ENCODE data around the gene MAN2A1. TPM values are rescaled to one million over a fixed set of nuclear protein-coding genes. Genes with fewer than 3 reads are reported as not detected.
"Not testable (repeated sequence)": the region's sequence is repeated elsewhere in the genome, so short reads cannot be mapped to it uniquely, and the experiment has no call there.

Gene MAN2A1
- total RNA-seq, 1 donor: 19.1 TPM

DNA sequence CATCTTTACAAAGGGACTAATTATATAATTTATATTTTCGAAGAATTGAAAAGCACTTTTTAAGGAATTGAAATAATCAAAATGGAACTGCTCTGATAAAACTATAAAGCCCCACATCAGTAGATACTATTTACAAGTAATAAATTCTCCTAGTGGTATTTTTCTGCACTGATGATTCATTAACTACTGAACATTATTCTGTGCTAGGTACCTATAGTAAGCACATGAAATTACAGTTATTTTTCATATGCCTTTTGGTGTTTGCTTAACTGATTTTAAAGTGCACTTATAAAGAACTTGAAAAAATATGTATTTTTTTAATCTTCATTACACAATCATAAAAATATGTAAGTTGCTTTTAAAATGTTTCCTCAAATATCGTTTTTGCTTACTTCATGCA, 123.0 kb downstream of the MAN2A1 start:
- DNase-seq (ENCODE audit: low read depth in 2 of 3, low spot score in 2 of 3): no peak

DNA sequence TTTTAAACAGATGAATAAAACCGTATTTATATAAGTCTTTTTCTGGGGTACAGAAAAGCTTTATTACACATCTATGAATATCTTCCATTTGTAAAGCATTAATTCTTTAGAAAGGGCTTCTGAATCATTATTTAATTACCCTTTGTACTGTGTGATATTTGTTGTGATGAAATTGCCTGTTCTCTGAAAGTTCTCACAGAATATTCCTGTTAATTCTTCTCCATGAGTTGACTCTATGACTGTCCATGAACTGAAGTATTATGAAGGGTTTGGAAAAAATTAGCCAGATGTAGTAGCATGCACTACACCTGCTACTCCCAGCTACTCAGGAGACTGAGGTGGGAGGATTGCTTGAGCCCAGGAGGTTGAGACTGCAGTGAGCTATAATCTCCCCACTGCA, 127.0 kb downstream of the MAN2A1 start:
- DNase-seq (ENCODE audit: low read depth in 2 of 3, low spot score in 2 of 3): no peak

DNA sequence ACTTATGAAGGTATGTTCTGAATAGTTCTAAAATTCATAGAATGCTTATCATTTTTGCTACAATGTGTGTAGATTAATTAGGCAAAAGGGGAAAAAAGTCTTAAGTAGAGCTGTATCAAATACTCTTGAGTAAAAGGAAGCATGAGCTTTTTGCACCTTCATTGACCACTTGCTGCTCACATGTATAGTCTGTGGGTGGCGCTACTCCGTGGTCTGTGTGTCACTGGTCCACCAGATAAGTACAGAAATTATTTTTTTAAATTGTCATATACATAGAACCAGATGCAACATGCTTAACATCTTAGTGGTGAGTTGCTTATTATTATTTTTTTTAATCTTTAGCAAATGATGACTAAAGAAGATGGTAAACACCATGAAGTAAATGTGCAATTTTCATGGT, 130.2 kb downstream of the MAN2A1 start:
- DNase-seq (ENCODE audit: low read depth in 2 of 3, low spot score in 2 of 3): no peak

DNA sequence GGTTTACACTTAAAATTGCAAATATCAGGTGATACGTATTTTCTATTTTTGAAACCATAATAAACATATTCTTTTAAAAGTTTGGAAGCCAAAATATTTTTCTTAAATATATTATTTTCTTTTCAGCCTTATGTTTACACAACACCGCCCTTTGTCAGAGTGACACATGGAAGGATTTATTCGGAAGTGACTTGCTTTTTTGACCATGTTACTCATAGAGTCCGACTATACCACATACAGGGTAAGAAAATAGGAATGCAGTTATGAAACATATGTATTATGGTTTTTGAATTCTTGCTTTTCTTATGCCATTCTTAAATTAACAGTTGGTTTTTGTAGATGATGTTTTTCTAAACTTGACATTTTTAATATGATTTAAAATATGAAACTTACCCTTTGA, 133.9 kb downstream of the MAN2A1 start:
- DNase-seq (ENCODE audit: low read depth in 2 of 3, low spot score in 2 of 3): no peak

DNA sequence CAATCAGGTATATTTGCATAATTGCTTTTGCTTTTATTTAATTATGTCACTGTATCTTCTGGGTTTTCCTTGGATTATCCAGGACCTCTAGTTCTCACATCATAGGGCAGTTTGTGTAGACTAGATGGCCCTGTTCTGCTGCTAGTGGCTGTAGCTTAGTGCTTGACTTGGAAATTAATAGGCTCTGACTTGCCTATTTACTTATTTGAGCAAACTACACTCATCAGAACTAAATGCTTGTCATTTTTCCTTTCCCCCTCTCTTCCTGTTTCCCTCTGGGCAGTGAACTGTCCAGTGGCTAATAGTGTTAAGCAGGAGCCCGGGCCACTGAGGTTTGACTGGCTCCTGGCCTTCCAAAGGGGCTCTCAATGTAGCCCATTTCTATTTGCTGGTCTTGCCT, 135.7 kb downstream of the MAN2A1 start:
- DNase-seq (ENCODE audit: low read depth in 2 of 3, low spot score in 2 of 3): no peak

DNA sequence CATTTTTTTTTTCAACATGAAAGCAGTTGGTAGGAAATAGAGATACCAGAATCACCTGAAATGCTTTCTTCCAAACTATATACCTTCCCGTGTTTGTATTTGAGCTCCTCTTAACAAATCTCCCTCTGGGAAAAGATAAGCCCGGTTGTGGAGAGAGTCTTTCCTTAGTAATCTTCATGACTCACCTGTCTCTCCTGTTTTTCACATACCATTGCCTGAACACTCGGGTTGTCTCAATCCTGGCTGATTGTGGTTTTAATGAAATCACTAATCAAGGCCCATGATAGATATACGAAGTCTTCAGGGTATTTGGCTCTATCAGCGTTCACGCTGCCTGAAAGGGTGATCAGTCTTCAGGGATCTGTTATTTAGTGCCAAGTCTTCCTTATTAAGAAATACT, 136.7 kb downstream of the MAN2A1 start:
- no peak for DNase-seq (ENCODE audit: low read depth in 2 of 3, low spot score in 2 of 3)

DNA sequence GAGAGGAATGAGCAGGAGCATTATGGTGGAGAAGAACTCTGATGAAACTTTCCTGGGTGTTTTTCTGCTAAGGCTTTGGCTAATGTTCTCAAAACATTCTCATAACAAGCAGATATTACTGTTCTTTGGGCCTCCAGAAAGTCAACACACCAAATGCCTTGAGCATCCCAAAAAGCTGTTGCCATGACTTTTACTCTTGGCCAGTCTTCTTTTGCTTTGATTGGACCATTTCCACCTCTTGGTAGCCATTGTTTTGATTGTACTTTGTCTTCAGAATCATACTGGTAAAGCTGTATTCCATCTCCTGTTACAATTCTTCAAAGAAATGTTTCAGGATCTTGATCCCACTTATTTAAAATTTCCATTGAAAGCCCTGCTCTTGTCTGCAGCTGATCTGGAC, 139.6 kb downstream of the MAN2A1 start:
- DNase-seq (ENCODE audit: low read depth in 2 of 3, low spot score in 2 of 3): no peak

DNA sequence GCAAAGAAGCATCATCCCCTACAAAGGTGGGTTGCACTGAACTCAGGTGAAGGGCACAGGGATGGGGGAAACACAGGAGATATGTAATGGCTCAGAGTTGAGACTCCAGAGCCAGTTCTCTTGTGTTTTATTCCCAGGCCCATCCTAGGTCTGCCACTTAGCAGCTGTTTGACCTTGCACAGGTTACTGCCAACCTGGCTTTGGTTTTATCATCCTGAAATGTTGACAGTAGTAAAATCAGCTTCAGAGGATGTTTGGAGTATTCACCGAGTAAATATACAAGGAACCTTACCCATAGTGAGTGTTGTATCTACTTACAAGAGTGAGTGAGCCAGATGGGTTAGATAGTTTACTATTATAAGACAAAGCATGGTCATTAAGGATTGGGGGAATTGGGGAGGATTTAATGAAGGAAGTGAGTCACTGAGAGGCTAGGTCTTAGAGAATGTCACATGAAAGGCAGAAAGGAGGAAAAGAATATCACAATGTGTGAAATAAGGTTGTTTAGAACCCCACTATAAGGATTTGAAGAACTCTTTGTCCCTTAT, 141.3 kb downstream of the MAN2A1 start:
- DNase-seq (ENCODE audit: low read depth in 2 of 3, low spot score in 2 of 3): no peak

DNA sequence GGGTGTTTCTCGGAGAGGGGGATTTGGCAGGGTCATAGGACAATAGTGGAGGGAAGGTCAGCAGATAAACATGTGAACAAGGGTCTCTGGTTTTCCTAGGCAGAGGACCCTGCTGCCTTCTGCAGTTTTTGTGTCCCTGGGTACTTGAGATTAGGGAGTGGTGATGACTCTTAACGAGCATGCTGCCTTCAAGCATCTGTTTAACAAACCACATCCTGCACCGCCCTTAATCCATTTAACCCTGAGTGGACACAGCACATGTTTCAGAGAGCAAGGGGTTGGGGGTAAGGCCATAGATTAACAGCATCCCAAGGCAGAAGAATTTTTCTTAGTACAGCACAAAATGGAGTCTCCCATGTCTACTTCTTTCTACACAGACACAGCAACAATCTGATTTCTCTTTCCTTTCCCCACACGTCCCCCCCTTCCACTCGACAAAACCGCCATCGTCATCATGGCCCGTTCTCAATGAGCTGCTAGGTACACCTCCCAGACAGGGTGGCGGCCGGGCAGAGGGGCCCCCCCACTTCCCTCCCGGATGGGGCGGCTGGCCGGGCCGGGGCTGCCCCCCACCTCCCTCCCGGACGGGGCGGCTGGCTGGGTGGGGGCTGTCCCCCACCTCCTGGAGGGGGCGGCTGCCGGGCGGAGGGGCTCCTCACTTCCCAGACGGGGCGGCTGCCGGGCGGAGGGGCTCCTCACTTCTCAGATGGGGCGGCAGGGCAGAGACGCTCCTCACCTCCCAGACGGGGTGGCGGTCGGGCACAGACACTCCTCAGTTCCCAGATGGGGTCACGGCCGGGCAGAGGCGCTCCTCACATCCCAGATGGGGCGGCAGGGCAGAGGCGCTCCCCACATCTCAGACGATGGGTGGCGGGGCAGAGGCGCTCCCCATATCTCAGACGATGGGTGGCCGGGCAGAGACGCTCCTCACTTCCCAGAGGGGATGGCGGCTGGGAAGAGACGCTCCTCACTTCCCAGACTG, 142.8 kb downstream of the MAN2A1 start:
- not testable (repeated sequence) for DNase-seq (ENCODE audit: low read depth in 2 of 3, low spot score in 2 of 3)

DNA sequence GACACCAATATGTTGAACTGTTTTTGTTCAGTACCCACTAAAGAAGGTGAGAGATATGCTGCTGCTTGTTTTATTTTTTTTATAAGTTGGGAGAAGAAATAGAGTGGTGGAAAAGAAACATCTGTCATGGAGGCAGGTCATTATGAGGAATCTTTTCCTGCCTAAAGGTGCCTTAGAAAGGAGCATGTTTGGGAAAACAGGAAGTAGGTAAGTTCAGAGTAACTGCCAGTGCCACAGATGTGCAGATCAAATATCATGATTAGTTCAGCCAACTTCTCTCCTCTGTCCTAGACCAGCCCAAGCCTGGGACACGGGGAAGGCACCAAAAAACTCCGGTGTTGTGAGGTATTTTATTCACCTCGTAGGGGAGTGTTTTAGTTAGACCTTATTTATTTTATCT, 144.2 kb downstream of the MAN2A1 start:
- DNase-seq (ENCODE audit: low read depth in 2 of 3, low spot score in 2 of 3): no peak

DNA sequence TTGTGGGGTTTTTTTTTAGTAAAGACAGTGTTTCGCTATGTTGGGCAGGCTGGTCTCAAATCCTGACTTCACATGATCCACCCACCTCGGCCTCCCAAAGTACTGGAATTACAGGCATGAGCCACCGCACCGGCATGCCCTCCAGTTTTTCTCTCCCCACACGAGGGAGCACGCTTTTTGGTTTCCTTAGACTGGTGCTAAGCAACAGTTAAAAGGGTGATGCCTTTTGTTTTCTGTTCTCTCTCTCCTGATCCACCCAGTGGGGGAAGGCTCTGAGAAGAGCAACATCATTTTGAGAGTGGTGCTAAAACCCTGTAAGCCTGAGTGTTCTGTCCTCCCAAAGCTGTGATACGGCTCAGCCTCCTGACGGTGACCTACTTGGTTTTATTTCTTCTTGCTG, 146.6 kb downstream of the MAN2A1 start:
- no peak for DNase-seq (ENCODE audit: low read depth in 2 of 3, low spot score in 2 of 3)

DNA sequence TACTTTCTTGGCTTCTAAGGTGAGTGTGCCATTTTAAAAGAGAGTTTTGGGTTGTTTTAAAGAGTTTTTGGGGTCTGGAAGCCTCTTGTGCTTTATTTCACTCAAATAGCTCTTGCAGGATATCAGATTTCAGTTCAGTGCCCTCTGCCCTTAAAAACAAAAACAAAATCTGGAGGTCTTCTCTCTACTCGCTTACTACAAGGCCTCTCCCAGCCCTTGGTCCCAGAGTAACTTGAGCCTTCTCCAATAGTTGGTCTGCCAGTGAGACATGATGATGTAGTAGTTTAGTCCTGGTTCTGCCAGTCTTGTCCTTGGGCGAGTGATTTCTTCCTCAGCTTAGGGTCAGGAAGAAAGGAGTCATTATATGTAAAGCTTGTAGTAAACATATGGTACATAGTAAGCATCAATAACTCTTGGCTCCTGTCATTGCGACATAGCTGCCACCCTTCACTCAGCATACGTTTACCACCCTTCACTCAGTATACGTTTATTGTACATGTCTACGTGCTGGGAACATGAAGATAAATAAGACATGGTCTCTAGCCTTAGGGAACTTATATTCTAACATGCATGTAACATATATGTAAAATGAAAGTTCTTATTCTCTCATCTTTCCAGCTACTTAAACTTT, 147.6 kb downstream of the MAN2A1 start:
- no peak for DNase-seq (ENCODE audit: low read depth in 2 of 3, low spot score in 2 of 3)

DNA sequence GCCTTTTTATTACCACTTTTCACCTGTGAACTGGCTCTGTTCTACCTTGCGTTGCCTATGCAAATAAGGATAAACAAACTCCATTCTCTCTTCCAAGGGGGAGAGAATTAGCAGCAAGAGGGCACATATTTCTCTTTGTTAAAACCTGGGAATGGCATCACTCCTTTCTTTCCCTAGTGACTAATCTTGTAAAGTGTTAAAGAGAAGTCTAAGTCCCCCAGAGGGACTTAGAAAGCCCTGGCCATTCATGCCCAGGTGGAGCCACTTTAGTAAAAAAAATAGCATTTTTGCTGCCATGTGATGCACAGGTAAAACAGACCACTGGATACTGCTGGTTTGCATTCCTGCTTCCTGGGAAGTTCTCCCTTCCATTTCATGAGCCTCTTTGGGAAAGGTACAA, 148.4 kb downstream of the MAN2A1 start:
- no peak for DNase-seq (ENCODE audit: low read depth in 2 of 3, low spot score in 2 of 3)

DNA sequence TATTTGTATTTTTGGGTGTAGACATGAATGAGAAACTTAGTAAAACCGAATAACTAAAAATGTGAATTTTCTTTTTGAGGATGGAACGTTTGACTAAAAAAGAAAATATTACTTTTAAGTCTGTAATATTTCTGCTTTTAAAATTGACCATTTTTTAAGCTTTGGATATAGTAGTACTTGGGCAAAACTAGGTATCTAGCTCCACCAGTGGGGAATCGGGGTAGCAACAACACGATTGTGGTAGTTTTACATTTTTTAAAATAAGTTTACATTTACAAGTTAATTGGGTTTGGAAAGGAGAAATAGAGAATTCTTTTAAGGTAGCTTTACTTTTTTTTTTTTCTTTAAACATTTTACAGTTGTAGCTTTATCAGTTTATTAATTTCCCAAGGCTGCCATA, 154.4 kb downstream of the MAN2A1 start:
- no peak for DNase-seq (ENCODE audit: low read depth in 2 of 3, low spot score in 2 of 3)

DNA sequence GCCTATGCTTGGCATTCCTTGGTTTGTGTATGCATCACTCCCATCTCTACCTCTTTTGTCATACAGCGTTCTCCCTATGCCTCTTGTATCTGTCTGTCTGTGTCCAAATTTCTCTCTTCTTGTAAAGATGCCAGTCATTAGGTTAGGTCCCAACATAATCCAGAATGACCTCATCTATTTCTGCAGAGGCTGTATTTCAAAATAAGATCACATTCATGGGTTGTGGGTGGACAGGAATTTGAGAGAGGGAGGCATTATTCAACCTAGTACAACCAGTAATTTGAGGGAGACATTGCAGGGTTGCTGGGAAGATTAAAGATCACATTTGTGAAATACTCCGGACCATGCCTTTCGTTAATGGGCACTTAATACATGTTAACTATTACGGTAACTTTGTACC, 155.0 kb downstream of the MAN2A1 start:
- DNase-seq (ENCODE audit: low read depth in 2 of 3, low spot score in 2 of 3): no peak

DNA sequence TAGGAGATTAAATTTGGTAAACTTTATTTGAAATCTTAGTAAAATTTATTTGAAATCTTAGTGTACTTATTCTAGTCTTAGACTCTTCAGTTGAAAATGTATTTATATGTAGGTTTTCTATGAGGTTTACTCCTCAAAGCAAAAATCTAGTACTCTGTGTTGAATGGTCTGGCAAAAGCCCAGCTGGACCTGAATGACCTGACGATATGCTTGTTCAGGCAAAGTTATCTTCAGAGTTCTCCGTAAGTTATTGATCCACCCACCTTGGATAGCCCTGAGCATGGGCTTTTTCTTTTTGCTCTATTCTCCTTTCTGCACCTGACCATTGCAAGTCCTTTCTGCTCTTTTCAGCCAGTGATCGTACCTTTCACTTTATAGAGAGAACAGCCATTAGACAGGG, 158.4 kb downstream of the MAN2A1 start:
- no peak for DNase-seq (ENCODE audit: low read depth in 2 of 3, low spot score in 2 of 3)

DNA sequence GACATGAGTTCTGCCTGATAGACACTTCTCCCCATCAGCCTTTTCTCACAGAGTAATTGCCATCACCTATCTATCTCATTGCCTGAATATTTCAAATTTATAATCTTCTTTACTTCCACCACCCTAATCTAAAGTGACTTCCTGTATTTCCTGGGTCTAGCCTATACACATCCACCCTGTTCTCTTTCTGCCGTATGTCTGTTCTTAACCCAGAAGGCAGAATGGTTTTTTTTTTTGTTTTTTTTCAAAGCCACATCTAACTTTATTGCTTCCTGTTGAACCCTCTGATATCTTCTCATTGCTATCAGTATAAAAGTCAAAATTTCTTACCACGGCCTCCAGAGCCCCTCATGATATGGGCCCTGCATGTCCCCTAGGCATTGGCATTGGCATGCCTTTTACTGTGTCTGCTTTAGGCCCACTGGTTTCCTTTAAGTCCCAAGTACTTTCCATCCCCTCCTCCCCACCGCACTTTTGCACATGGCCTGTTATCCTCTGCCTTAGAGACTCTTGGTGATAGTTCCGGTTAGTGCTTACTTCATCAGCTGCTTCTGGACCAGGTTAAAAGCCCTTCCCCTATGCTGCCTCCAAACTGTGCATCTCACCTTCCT, 159.9 kb downstream of the MAN2A1 start:
- no peak for DNase-seq (ENCODE audit: low read depth in 2 of 3, low spot score in 2 of 3)

DNA sequence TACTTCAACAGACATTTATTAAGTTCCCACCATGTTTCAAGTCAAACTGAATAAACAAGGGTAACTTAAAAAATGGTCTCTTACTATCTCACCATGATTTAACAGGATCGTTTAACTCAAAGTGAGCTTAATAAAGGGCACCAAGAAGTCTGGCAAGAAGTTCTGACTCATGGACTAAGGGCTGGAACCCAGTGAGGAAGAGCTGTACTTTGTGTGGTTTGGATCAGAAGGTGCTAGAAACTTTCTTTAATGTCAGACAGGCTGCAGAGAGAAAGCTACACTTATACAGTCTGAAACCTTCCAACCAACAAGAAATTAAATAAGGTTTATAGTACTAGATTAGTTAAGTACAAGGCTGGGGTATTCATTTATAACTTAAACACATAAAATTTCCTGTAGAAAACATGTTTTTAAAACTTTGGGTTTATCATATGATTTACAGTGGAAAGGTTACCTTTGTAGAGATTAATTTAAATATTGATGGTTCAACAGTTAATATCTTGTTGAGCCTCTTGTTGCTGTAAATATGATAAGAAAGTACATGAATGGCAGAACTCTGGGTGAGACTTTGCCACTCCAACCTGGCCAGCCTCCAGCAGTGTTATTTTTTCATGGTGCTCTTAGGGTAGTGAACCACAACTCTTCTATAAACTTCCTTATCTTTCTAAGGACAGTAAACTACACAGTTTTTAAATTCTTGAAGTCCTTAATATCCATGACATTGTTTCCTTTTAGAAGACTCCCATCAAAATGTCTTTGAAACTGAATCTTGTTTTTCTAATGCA, 162.8 kb downstream of the MAN2A1 start:
- no peak for DNase-seq (ENCODE audit: low read depth in 2 of 3, low spot score in 2 of 3)

DNA sequence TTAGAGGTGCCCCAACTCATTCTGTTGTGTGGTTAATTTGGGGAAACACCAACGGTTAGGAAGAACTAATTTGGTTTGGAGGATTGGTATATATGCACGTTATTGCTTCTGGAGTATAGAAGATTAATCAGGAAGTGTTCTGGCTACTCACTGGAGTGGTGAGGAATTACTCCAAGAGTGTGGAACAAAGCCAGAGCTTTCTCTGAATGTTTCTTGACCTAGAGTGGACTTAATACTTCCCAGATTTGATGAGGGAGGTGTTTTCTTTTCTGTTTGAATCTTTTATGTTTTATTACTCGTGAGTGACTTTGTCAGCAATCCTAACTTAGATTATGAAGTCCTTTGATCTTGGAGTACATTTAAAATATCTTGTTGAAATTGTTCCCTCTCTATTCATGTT, 163.7 kb downstream of the MAN2A1 start:
- DNase-seq (ENCODE audit: low read depth in 2 of 3, low spot score in 2 of 3): no peak

DNA sequence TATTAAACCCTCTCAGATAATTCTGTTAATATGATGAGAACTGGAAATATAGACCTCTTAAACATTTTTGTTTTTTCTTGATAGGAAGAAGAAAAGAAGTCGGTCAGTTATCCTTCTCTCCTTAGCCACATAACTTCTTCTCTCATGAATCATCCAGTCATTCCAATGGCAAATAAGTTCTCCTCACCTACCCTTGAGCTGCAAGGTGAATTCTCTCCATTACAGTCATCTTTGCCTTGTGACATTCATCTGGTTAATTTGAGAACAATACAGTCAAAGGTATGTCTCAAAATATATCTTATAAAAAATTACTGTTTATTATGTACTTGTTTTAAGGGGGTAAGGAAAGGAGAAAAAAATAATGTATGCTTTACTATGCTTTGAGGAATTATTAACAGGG, 165.3 kb downstream of the MAN2A1 start:
- no peak for DNase-seq (ENCODE audit: low read depth in 2 of 3, low spot score in 2 of 3)

Measured in hematopoietic multipotent progenitor cell (in vitro differentiated cells).